GM12878 (cell line): ENCODE measurements around the gene TENT5A. TPM values are rescaled to one million over a fixed set of nuclear protein-coding genes. Genes with fewer than 3 reads are reported as not detected.

Experiments used
- ATAC-seq: fragments of 200-7000 bp; cut with Tn5 transposase; 3 replicates; pipeline ENCODE4 v1.9.1; 2020; ENCODE audit warnings: mild to moderate bottlenecking, moderate library complexity
- BruUV-seq: library from RNA; stranded (reverse); fragments of 400-500 nt; replicated peaks from 2 replicates; lab custom pipeline; 2021; lab: Mats Ljungman, UMichigan
- CTCF ChIA-PET: fragments of 300-600 bp; sonication (Branson Sonifier 250); formaldehyde crosslinking; extraction: SDS; loops from one replicate; lab custom pipeline; 2021; ENCODE audit warnings: inconsistent platforms; lab: Yijun Ruan, JAX
- POLR2A ChIA-PET: fragments of 350-600 bp; formaldehyde crosslinking; extraction: SDS; loops from one replicate; lab custom pipeline; 2021; ENCODE audit warnings: inconsistent platforms; lab: Charles Lee
- RAD21 ChIA-PET: fragments of 300-600 bp; sonication (Branson Sonifier 250); formaldehyde crosslinking; loops from one replicate; lab custom pipeline; 2023; ENCODE audit warnings: antibody characterized with exemption; ENCODE audit not compliant: unreplicated experiment; lab: Charles Lee
- SMC1A ChIA-PET: fragments of 300-600 bp; sonication (Branson Sonifier 250); formaldehyde crosslinking; loops from one replicate; lab custom pipeline; 2023; ENCODE audit not compliant: unreplicated experiment, uncharacterized antibody; lab: Charles Lee
- DNase-seq: peaks from one replicate; pipeline ENCODE4 v3.0.0-alpha.2; 2011; ENCODE audit warnings: low read depth, low spot score
- FAIRE-seq: peaks from 3 replicates; lab custom pipeline; 2011; peaks lifted over from hg19 to GRCh38; lab: Jason Lieb, UNC
- H2AFZ ChIP-seq: 2 replicates; pipeline ENCODE4 v1.6.0; 2011; ENCODE audit warnings: low read depth, low read length, control low read depth; ENCODE audit not compliant: control insufficient read depth
- H3K27ac ChIP-seq: 2 replicates; pipeline ENCODE4 v1.5.1; 2011; ENCODE audit warnings: control low read depth; ENCODE audit not compliant: control insufficient read depth, insufficient read depth
- H3K27me3 ChIP-seq, 2 experiments: replicated peaks in 1 of 2; 2 replicates each; pipeline versions ENCODE4 v1.6.0 to v1.6.1; 2011; ENCODE audit warnings: low read length in 1 of 2; ENCODE audit not compliant: control insufficient read depth in 2 of 2, insufficient read depth in 2 of 2
- H3K36me3 ChIP-seq, 2 experiments: 2 replicates each; pipeline ENCODE4 v1.5.1; 2011; ENCODE audit warnings: low read length in 1 of 2; ENCODE audit not compliant: control insufficient read depth in 2 of 2, insufficient read depth in 2 of 2
- H3K4me1 ChIP-seq: 2 replicates; pipeline ENCODE4 v1.6.1; 2011; ENCODE audit warnings: mild to moderate bottlenecking, low read length, moderate library complexity, mixed read lengths; ENCODE audit not compliant: control insufficient read depth, insufficient read depth
- H3K4me2 ChIP-seq: 2 replicates; pipeline ENCODE4 v1.6.0; 2011; ENCODE audit warnings: control low read depth; ENCODE audit not compliant: control insufficient read depth, insufficient read depth
- H3K4me3 ChIP-seq: fragments of 200-600 bp; sonication (generic); 2 replicates; pipeline ENCODE4 v1.5.1; 2016
- H3K79me2 ChIP-seq: 2 replicates; pipeline ENCODE4 v1.6.0; 2011; ENCODE audit warnings: low read length; ENCODE audit not compliant: control insufficient read depth, insufficient read depth
- H3K9ac ChIP-seq: 2 replicates; pipeline ENCODE4 v1.8.0; 2011; ENCODE audit warnings: low read length, control low read depth, mixed read lengths; ENCODE audit not compliant: control insufficient read depth, insufficient read depth
- H3K9me3 ChIP-seq: replicated peaks from 3 replicates; pipeline ENCODE4 v1.5.1; 2011; ENCODE audit warnings: mild to moderate bottlenecking, low read length; ENCODE audit not compliant: control insufficient read depth, insufficient read depth
- H4K20me1 ChIP-seq: 2 replicates; pipeline ENCODE4 v1.6.0; 2011; ENCODE audit not compliant: control insufficient read depth, insufficient read depth
- EGR1 ChIP-seq, 2 experiments: IDR thresholded peaks; 1 replicate in 1 of 2; 2 replicates in 1 of 2; pipeline ENCODE4 v1.6.1; 2011 to 2012; ENCODE audit warnings: low read depth in 2 of 2, low read length in 2 of 2, borderline replicate concordance in 1 of 2, mild to moderate bottlenecking in 1 of 2, moderate library complexity in 1 of 2
- FOXM1 ChIP-seq: IDR thresholded peaks from 2 replicates; pipeline ENCODE4 v1.6.1; 2012; ENCODE audit warnings: low read depth, mild to moderate bottlenecking, inconsistent platforms, low read length, moderate library complexity
- GATAD2B ChIP-seq: fragments of 450-650 bp; conservative IDR thresholded peaks from 2 replicates; pipeline ENCODE4 v1.6.1; 2017; ENCODE audit warnings: low read depth, mild to moderate bottlenecking, moderate library complexity
- MTA3 ChIP-seq: IDR thresholded peaks from 2 replicates; pipeline ENCODE4 v1.6.1; 2012; ENCODE audit warnings: low read length, inconsistent platforms, borderline replicate concordance
- MYC ChIP-seq: IDR thresholded peaks from 2 replicates; pipeline ENCODE4 v1.6.1; 2011; ENCODE audit warnings: mild to moderate bottlenecking, low read length, moderate library complexity, inconsistent platforms; ENCODE audit not compliant: insufficient read depth, insufficient replicate concordance, insufficient read length, severe bottlenecking
- SIX5 ChIP-seq: IDR thresholded peaks from 2 replicates; pipeline ENCODE4 v1.6.1; 2011; ENCODE audit warnings: mild to moderate bottlenecking, low read depth, low read length, moderate library complexity; ENCODE audit not compliant: severe bottlenecking
- TARDBP ChIP-seq: IDR thresholded peaks from 2 replicates; pipeline ENCODE4 v1.6.1; 2016; ENCODE audit warnings: borderline replicate concordance
- ZNF384 ChIP-seq: IDR thresholded peaks from 2 replicates; pipeline ENCODE4 v1.6.1; 2012; ENCODE audit warnings: low read depth, mild to moderate bottlenecking, low read length, improper control_type of control experiment, borderline replicate concordance
- WGBS: methylation state at CpG from one replicate; pipeline ENCODE4 v1.1.6; 2016; ENCODE audit warnings: low lambda C conversion rate; ENCODE audit not compliant: insufficient replicate concordance, insufficient coverage; ENCODE audit errors: missing lambda C conversion rate; 5-methylcytosine and 5-hydroxymethylcytosine counted together
- in situ Hi-C: fragments of 300-500 bp; cut with MboI; formaldehyde crosslinking; loops from 9 replicates; pipeline ENCODE4 v1.14.3; 2018; ENCODE audit warnings: mixed read lengths
- intact Hi-C: fragments of 100-400 bp; cut with micrococcal nuclease; formaldehyde crosslinking; loops from one replicate; pipeline ENCODE4 v1.14.2; 2022; ENCODE audit not compliant: unreplicated experiment
- polyA plus RNA-seq, 11 experiments: library from polyadenylated mRNA; depleted of rRNA in 4 of 11; unstranded in 6 of 11; stranded (reverse) in 5 of 11; fragments of >200 nt; fragmentation: Nextera tagmentation in 4 of 11; fragmentation: Illumina TruSeq in 1 of 11; extraction: Ambion mirVana in 4 of 11; extraction: Trizol in 1 of 11; gene quantifications; 1 replicate in 1 of 11; 2 replicates in 10 of 11; pipeline versions ENCODE4 v1.2.1 to v1.2.3, GENCODE V29; 2011 to 2016; ENCODE audit warnings: inconsistent platforms in 2 of 11, missing spikeins in 2 of 11, low read depth in 1 of 11
- total RNA-seq, 4 experiments: library from RNA; depleted of rRNA in 3 of 4; stranded (reverse); fragments of >200 nt in 3 of 4; fragmentation: Illumina TruSeq in 1 of 4; extraction: Trizol in 1 of 4; gene quantifications; 2 replicates each; pipeline versions ENCODE4 v1.2.1 to v1.2.3, GENCODE V29; 2013 to 2021
- TF ChIP-seq, protein P1 (sequence below): fragments of 450-650 bp; IDR thresholded peaks from 2 replicates; pipeline ENCODE4 v1.6.1; 2016; ENCODE audit warnings: mild to moderate bottlenecking, moderate library complexity, borderline replicate concordance

TENT5A gene
- total and polyA plus RNA-seq, 10 of the 15 experiments (the other 5 are each of a cell fraction or from before 2014, with no cell fraction given): 0.25 to 9.6 (median 0.48) TPM

DNA sequence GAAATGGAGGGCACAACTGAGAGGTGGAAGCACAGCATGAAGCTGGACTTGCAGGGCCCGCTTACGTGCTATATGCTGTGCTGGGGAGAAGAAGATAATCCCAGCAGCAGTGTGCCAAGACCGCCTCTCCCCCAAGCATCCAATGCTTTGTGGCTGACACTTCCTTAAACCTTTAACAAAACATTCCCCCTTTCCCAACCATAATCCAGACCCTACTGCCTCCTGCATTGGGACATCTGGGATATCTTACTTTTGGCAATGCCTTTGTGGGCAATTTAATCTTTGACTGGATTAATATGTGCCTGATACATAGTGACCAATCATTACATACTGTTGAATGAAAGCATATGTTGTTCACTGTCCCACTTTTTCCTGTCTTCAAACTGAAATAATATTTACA, 3.1 kb upstream of the TENT5A start:
- Histone ChIP-seq H4K20me1 (no peaks in the 10 kb centered on the region), H3K79me2 (no peaks in the 10 kb centered on the region), H3K4me2 (no peak overlapping the region), H3K9me3 (peaks cover 1% of the 10 kb centered on the region; the same call in 1 of the 3 replicates), H3K27ac (no peak overlapping the region), H2AFZ (no peak overlapping the region), H3K9ac (no peak overlapping the region), H3K27me3 (peaks cover 0 to 8% of the 10 kb centered on the region in 2 experiments; a peak in 3 of 4 replicates), H3K4me1 (no peaks in the 10 kb centered on the region), H3K4me3 (no peak overlapping the region), H3K36me3 (no peaks in the 10 kb centered on the region)
- ATAC-seq (no peak), FAIRE-seq (no peak), DNase-seq (no peak)
- no TSS peak for BruUV-seq
- ChIA-PET RAD21 (interaction anchor here (0.6 to 2.5 kb wide), 8 partner anchors 10 to 514 kb away, joined by 3 to 16 read pairs (median 6); no protein-coding TSS in a partner anchor), POLR2A (no interaction called here), CTCF (interaction anchor here (1.0 to 4.7 kb wide), 4 partner anchors 11 to 1145 kb away, joined by 3 to 24 read pairs (median 6); no protein-coding TSS in a partner anchor), SMC1A (interaction anchor here (0.6 to 4.3 kb wide), 18 partner anchors 9 to 1150 kb away, joined by 3 to 25 read pairs (median 3); no protein-coding TSS in a partner anchor)
- intact Hi-C loops: loop anchor here (10.0 kb wide), 2 partner anchors 1151 to 1541 kb away; no protein-coding TSS in a partner anchor
- in situ Hi-C loops: no loop called here
- no peak for TF ChIP-seq EGR1 (IDR thresholded peaks at IDR 0.05; ENCODE audit: borderline replicate concordance in 1 of 2, low read depth in 2 of 2, low read length in 2 of 2)
- no peak for TF ChIP-seq FOXM1
- TF ChIP-seq ZNF384: no peak
- WGBS: 0% methylated on average over 3 of the region's 3 CpGs

DNA sequence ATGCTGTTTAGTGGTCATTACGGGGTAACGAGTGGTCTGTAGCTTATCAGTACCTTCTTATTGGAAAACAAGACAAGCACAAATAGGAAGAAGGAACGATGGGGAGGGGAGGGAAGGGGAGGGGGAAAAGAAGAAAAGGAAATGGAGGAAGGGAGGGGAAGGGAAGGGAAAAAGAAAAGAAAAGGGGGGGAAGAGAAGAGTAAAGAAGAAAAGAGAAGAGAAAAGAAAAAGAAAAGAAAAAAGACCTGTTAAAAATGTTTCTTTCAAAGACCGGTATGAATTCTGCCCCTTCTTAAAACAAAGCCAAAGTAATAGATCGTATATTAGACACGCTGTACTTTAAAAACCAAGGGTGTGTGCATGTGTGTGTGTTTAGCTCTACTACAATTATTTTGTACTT, 2.4 kb upstream of the TENT5A start:
- Histone ChIP-seq H3K4me3 (no peak overlapping the region), H3K4me1 (no peaks in the 10 kb centered on the region), H2AFZ (no peak overlapping the region), H3K27me3 (peaks cover 0 to 10% of the 10 kb centered on the region in 2 experiments; a peak in 3 of 4 replicates), H3K9ac (no peak overlapping the region), H3K9me3 (peaks cover 1% of the 10 kb centered on the region; the same call in 1 of the 3 replicates), H3K27ac (no peak overlapping the region), H3K36me3 (no peaks in the 10 kb centered on the region), H3K79me2 (no peaks in the 10 kb centered on the region), H3K4me2 (no peak overlapping the region), H4K20me1 (no peaks in the 10 kb centered on the region)
- SMC1A ChIA-PET: interaction anchor here (0.8 to 4.3 kb wide), 11 partner anchors 9 to 1149 kb away, joined by 3 to 25 read pairs (median 3); no protein-coding TSS in a partner anchor
- TF ChIP-seq MYC: no peak
- TF ChIP-seq, protein P1, sequence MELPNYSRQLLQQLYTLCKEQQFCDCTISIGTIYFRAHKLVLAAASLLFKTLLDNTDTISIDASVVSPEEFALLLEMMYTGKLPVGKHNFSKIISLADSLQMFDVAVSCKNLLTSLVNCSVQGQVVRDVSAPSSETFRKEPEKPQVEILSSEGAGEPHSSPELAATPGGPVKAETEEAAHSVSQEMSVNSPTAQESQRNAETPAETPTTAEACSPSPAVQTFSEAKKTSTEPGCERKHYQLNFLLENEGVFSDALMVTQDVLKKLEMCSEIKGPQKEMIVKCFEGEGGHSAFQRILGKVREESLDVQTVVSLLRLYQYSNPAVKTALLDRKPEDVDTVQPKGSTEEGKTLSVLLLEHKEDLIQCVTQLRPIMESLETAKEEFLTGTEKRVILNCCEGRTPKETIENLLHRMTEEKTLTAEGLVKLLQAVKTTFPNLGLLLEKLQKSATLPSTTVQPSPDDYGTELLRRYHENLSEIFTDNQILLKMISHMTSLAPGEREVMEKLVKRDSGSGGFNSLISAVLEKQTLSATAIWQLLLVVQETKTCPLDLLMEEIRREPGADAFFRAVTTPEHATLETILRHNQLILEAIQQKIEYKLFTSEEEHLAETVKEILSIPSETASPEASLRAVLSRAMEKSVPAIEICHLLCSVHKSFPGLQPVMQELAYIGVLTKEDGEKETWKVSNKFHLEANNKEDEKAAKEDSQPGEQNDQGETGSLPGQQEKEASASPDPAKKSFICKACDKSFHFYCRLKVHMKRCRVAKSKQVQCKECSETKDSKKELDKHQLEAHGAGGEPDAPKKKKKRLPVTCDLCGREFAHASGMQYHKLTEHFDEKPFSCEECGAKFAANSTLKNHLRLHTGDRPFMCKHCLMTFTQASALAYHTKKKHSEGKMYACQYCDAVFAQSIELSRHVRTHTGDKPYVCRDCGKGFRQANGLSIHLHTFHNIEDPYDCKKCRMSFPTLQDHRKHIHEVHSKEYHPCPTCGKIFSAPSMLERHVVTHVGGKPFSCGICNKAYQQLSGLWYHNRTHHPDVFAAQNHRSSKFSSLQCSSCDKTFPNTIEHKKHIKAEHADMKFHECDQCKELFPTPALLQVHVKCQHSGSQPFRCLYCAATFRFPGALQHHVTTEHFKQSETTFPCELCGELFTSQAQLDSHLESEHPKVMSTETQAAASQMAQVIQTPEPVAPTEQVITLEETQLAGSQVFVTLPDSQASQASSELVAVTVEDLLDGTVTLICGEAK: no peak
- no peak for TF ChIP-seq TARDBP
- TF ChIP-seq MTA3: no peak
- TF ChIP-seq GATAD2B: no peak
- TF ChIP-seq SIX5: no peak
- POLR2A ChIA-PET: no interaction called here
- in situ Hi-C loops: no loop called here
- RAD21 ChIA-PET: interaction anchor here (1.2 to 3.3 kb wide), 5 partner anchors 27 to 513 kb away, joined by 3 to 27 read pairs (median 9); no protein-coding TSS in a partner anchor
- ATAC-seq (no peak), DNase-seq (no peak), FAIRE-seq (no peak)
- no TSS peak for BruUV-seq
- intact Hi-C loops: loop anchor here (5.0 to 10.0 kb wide), 3 partner anchors 252 to 1540 kb away; no protein-coding TSS in a partner anchor
- CTCF ChIA-PET: interaction anchor here (0.9 to 4.7 kb wide), 4 partner anchors 12 to 1149 kb away, joined by 3 to 24 read pairs (median 6); no protein-coding TSS in a partner anchor
- 56% methylated on average over 6 of the region's 6 CpGs for WGBS
